Measurements from ENCODE around the gene ATP6V0C.
"Not testable (repeated sequence)": the region's sequence is repeated elsewhere in the genome, so short reads cannot be mapped to it uniquely, and the experiment has no call there.

DNA sequence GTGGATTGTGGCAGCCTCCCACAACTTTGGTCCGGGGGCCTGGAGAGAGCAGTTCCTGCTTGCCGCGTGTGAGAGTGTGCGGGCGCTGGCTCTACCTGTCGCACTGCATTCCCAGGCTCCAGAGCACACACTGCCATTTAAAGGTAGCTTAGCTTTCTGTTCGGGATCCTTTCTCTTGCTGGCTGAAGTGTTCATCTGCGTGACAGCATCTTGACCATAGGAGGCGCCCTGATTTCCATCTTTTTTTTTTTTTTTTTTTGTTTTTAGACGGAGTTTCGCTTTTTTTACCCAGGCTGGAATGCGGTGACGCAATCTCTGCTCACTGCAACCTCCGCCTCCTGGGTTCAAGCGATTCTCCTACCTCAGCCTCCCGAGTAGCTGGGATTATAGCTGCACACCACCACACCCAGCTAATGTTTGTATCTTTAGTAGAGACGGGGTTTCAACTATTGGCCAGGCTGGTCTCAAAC, 37.7 kb downstream of the ATP6V0C start:
- not testable (repeated sequence) for TF ChIP-seq EZH2 (IDR thresholded peaks at IDR 0.05; ENCODE audit: borderline replicate concordance, low read length)
- TF ChIP-seq, protein P1, sequence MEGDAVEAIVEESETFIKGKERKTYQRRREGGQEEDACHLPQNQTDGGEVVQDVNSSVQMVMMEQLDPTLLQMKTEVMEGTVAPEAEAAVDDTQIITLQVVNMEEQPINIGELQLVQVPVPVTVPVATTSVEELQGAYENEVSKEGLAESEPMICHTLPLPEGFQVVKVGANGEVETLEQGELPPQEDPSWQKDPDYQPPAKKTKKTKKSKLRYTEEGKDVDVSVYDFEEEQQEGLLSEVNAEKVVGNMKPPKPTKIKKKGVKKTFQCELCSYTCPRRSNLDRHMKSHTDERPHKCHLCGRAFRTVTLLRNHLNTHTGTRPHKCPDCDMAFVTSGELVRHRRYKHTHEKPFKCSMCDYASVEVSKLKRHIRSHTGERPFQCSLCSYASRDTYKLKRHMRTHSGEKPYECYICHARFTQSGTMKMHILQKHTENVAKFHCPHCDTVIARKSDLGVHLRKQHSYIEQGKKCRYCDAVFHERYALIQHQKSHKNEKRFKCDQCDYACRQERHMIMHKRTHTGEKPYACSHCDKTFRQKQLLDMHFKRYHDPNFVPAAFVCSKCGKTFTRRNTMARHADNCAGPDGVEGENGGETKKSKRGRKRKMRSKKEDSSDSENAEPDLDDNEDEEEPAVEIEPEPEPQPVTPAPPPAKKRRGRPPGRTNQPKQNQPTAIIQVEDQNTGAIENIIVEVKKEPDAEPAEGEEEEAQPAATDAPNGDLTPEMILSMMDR (IDR thresholded peaks at IDR 0.05; ENCODE audit: low read length) = peak; percentile 13; the same call in 1 of the 2 replicates

Data from OCI-LY1 (cell line).